Measurements from ENCODE around the gene TNFRSF9. TPM values are rescaled to one million over a fixed set of nuclear protein-coding genes. Genes with fewer than 3 reads are reported as not detected.

The TNFRSF9 gene
- total and polyA plus RNA-seq, 10 donors: 2.2 to 11.7 (median 3.5) TPM

- intact Hi-C loops (cut with DNase I; ENCODE audit: low total_unique reads): no loop called here
- H3K9me3 ChIP-seq: no peaks in the 10 kb centered on the region
- no peak overlapping the region for H3K4me3 ChIP-seq
- no peak overlapping the region for H3K27ac ChIP-seq
- peaks cover 0 to 12% (median 0%) of the 10 kb centered on the region in 6 donors for H3K4me1 ChIP-seq
- no peaks in the 10 kb centered on the region for H3K36me3 ChIP-seq
- peaks cover 0 to 12% (median 0%) of the 10 kb centered on the region in 7 donors for H3K27me3 ChIP-seq (replicated peaks in 1 of 7)
- WGBS, 5 donors: 58 to 71% (median 66%) methylated on average over 5 of the region's 5 CpGs
- no peak for DNase-seq
- TF ChIP-seq POLR2A (IDR thresholded peaks at IDR 0.05) (no peak), POLR2AphosphoS5 (IDR thresholded peaks at IDR 0.05) (no peak)
These were observed 24.7 kb downstream of the TNFRSF9 start for GRCh38 chr1:7915826-7916500.

GRCh38 chr1:7912743-7913557, 27.7 kb downstream of the TNFRSF9 start:
- intact Hi-C loops (cut with DNase I; ENCODE audit: low total_unique reads): no loop called here
- Histone ChIP-seq H3K36me3 (no peaks in the 10 kb centered on the region), H3K4me3 (peak overlapping the region in 2 of 8 donors; percentile 22 to 35), H3K27ac (peak overlapping the region in 1 of 8 donors; percentile 52), H3K9me3 (no peaks in the 10 kb centered on the region), H3K27me3 (replicated peaks in 1 of 7) (peaks cover 0 to 7% (median 0%) of the 10 kb centered on the region in 7 donors), H3K4me1 (peaks cover 0 to 12% (median 0%) of the 10 kb centered on the region in 6 donors)
- WGBS, 5 donors: 40 to 70% (median 49%) methylated on average over 17 to 18 of the region's 18 CpGs
- no peak for TF ChIP-seq POLR2A (IDR thresholded peaks at IDR 0.05)
- TF ChIP-seq POLR2AphosphoS5 (IDR thresholded peaks at IDR 0.05): peak in 1 of 3 donors; percentile 20
- TF ChIP-seq CTCF (IDR thresholded peaks at IDR 0.05 in 8 of 11, conservative IDR thresholded peaks at IDR 0.05 in 3 of 11): no peak
- no peak for DNase-seq

GRCh38 chr1:7912145-7912544, 28.5 kb downstream of the TNFRSF9 start:
- TF ChIP-seq POLR2A (IDR thresholded peaks at IDR 0.05) (no peak), CTCF (IDR thresholded peaks at IDR 0.05 in 8 of 11, conservative IDR thresholded peaks at IDR 0.05 in 3 of 11) (no peak), POLR2AphosphoS5 (IDR thresholded peaks at IDR 0.05) (no peak)
- intact Hi-C loops (cut with DNase I; ENCODE audit: low total_unique reads): no loop called here
- WGBS, 5 donors: 87 to 97% (median 91%) methylated on average over 3 of the region's 3 CpGs

GRCh38 chr1:7905262-7905661, 35.4 kb downstream of the TNFRSF9 start:
- DNase-seq: no peak
- Histone ChIP-seq H3K27ac (no peak overlapping the region), H3K36me3 (no peaks in the 10 kb centered on the region), H3K4me1 (peaks cover 0 to 7% (median 6%) of the 10 kb centered on the region in 6 donors), H3K9me3 (no peaks in the 10 kb centered on the region), H3K27me3 (replicated peaks in 1 of 7) (no peaks in the 10 kb centered on the region), H3K4me3 (no peak overlapping the region)
- 78 to 83% (median 81%) methylated on average over 12 of the region's 12 CpGs for WGBS, 5 donors
- intact Hi-C loops (cut with DNase I; ENCODE audit: low total_unique reads): no loop called here
- TF ChIP-seq CTCF (IDR thresholded peaks at IDR 0.05 in 8 of 11, conservative IDR thresholded peaks at IDR 0.05 in 3 of 11): no peak
- no peak for TF ChIP-seq POLR2A (IDR thresholded peaks at IDR 0.05)
- no peak for TF ChIP-seq POLR2AphosphoS5 (IDR thresholded peaks at IDR 0.05)

More at GRCh38 chr1:7912145-7912544, 28.5 kb downstream of the TNFRSF9 start:
- Histone ChIP-seq H3K4me3 (peak overlapping the region in 1 of 8 donors; percentile 35), H3K27me3 (replicated peaks in 1 of 7) (peaks cover 0 to 7% (median 0%) of the 10 kb centered on the region in 7 donors), H3K9me3 (no peaks in the 10 kb centered on the region), H3K36me3 (no peaks in the 10 kb centered on the region), H3K27ac (no peak overlapping the region), H3K4me1 (peaks cover 0 to 12% (median 0%) of the 10 kb centered on the region in 6 donors)
- no peak for DNase-seq
